Measurements from ENCODE around the gene NSFL1C.
"Not testable (repeated sequence)": the region's sequence is repeated elsewhere in the genome, so short reads cannot be mapped to it uniquely, and the experiment has no call there.

NSFL1C gene

DNA sequence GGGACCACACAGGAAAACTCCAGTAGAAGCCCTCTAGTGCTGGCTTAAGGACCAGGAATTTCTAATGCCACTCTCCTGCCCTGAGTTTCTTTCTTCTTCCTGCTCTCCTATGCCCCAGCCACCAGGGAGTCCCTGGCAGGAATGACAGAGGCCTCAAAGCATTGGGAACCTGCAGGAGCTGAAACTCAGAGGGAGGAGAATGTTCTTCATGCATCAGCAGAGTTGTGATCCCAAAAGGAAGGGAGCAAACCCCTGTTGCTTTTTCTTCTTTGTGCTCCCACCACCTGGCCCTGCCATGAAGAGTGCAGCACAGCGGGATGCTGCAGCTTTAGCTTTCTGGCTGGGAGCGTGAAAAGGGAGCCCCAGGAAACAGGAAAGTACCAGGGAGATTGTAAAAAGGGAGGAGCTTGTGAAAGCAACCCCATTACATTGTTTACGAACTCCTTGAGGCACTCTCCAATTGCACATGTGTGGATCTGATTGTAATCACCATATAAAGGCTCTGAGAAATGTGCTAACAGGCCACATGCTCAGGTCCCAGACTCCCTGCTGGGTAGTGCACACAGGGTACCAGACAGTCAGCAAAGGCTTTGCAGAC lies 39.1 kb downstream of the NSFL1C start:
- in situ Hi-C loops (cut with MboI; ENCODE audit: low sequenced_read_pairs), result no loop called here

DNA sequence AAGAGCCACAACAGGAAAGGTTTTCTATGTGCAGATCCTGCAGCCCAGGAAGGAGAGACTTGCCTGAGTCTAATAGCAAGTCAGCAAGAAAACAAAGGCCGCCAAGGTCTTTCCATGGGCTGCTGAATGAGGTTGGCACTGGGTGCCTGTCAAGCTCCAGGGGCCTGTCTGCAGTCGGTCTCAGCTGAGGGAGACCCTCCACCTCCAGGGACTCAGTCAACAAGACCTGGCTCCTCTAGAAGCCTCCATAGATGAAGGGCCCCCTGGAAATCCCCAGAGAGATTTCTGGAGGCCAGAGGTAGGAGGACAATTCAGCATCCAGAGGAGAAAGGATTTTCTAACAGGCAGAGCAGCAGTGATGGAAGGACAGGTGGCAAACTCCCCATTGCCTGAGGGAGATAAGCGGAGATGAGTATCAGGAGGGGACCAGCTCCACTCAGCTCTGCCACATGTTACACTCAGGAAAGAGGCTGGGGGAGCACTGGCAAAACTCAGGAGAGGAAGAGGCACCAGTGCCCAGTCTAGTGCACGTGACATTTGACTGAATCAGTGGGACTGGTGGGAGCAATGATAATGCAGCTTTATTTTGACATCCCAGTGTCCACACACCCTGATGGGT lies 40.3 kb downstream of the NSFL1C start:
- in situ Hi-C loops (cut with MboI; ENCODE audit: low sequenced_read_pairs), result no loop called here

DNA sequence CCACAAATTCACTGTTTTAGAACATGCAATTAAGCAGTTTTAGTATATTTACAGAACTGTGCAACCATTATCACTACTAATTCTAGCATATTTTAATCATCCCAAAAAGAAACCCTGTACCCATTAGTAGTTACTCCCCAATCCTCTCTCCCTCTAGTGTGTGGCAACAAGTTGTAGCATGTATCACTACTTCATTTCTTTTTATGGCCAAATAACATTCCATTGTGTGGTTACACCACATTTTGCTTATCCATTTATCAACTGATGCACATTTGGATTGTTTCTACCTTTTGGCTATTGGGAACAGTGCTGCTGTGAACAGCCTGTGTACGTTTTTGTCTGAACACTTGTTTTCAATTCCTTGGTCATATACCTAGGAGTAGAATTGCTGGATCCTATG lies 42.3 kb downstream of the NSFL1C start:
- in situ Hi-C loops (cut with MboI; ENCODE audit: low sequenced_read_pairs), result no loop called here

DNA sequence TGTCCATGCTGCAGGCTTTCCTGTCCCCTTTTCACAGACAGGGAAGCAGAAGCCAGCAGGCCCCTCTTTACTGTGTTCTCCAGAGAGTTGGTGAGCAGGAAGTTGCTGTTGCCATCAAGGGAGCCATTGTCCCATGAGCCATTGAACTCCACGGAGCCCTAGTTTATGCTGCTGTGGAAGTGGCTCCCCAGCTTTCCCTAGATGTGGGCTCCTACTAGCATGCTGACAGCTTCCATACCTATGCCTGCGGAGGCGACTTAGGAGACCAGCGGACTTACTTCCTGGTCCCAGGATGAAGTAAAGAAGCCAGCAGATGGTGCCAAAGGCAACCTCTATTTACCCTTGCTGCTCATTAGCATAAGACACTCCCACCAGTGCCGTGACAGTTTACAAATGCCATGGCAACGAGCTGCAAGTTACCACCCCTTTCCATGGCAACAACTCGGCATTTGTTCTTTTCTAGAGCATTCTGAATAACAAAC lies 43.0 kb downstream of the NSFL1C start:
- in situ Hi-C loops (cut with MboI; ENCODE audit: low sequenced_read_pairs), result no loop called here

DNA sequence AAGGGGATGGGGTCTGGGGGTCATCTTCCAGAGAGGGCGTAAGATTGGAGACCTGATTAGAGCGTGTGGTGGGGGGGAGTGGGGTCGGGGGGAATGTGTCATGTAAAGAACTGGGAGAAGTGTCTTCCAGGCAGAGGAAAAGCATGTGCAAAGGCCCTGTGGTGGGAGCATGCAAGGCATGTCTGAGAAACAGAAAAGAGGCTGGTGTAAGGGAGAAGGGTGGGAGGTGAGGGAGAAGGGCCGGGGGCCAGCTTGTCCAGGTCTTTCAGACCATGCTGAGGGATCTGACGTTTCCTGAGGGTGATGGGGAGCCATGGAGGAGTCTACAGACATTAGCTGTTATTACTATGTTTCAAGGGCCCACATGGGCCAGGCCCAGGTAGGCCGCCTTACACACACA lies 43.4 kb downstream of the NSFL1C start:
- in situ Hi-C loops (cut with MboI; ENCODE audit: low sequenced_read_pairs), result no loop called here

DNA sequence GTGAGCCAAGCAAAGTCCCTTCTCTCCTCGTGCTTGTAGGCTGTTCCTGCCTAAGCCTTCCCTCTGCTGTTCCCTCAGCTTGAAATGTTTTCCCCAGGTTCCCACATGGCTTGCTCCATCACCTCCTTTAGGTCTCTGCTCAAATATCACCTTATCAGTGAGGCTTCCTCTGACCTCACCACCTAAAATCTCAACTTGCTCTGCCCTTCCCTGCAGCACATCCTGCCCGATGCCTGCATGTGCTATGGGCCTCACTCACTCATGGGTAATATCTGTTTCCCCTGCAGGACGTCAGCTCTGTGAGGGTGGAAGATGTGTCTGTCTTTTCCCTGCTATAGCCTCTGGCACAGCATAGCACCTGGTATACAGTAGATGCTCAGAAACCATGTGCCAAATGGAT lies 43.9 kb downstream of the NSFL1C start:
- in situ Hi-C loops (cut with MboI; ENCODE audit: low sequenced_read_pairs), result no loop called here

DNA sequence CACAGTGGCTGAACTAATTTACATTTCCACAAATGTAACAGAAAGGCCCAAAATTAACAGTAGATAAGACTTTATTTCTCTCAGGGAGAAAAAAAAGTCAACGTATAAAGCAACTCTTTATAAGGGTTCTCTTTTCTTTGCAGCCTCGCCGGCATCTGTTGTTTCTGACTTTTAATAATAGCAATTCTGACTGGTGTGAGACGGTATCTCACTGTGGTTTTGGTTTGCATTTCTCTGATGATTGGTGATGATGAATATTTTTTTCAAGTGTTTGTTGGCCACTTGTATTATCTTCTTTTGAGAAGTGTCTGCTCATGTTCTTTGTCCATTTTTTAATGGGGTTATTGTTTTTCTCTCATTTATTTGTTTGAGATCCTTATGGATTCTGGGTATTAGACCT lies 46.6 kb downstream of the NSFL1C start:
- in situ Hi-C loops (cut with MboI; ENCODE audit: low sequenced_read_pairs), result no loop called here

DNA sequence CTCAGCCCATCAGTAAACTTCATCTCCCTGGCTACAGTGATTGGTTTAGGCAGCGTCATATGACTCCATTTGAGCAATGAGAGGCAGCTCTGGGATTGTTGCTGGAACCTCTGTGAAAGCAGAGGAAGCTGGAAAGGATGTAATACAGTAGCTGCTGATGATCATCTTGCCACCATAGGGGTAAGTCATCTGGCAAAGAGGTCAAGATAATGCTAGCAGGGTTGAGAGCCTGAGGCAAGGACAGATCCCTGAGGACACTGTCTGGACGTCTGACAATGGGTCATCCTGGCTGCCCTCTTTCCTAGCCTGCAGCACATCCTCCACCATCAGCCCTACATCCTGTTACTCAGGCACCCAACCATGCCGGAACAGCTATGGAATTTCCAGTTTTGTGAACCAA lies 48.3 kb downstream of the NSFL1C start:
- in situ Hi-C loops (cut with MboI; ENCODE audit: low sequenced_read_pairs), result no loop called here

DNA sequence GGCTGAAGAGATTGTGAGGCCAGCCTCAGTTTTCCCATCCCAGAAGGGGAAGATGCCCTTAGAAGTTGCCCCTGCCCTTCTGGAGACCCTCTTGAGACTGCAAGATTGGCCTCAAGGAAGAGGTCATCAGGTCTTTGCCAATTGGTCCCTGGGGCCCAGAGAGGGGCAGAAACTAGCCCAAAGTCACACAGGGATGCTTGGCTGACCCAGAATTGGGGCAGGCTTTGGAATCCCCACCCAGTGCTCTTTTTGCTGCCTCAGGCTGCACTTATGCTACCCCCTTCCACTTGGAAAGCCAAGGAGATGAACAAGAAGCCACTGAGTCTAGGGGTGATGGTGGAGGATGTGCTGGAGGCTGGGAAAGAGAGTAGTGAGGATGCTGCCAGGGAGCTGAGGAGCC lies 48.9 kb downstream of the NSFL1C start:
- in situ Hi-C loops (cut with MboI; ENCODE audit: low sequenced_read_pairs), result no loop called here

DNA sequence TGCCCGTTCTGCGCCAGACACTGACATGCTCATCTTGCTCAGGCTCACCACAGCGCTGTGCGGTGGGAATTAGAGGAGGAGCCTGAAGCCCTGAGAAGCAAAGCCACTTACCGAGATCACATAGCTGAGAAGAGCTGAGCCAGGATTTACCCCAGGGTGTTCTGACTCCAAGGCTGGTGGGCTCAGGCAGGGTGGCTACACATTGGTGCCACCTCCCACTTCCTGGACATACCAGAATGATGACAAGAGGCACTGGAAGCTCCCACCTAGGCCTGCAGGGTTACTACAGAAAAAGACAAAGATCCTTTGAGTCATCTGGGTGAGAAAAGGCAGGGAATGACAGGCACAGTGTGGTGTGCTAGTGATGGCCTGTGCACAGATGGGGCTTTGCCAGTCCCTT lies 49.4 kb downstream of the NSFL1C start:
- in situ Hi-C loops (cut with MboI; ENCODE audit: low sequenced_read_pairs), result no loop called here

DNA sequence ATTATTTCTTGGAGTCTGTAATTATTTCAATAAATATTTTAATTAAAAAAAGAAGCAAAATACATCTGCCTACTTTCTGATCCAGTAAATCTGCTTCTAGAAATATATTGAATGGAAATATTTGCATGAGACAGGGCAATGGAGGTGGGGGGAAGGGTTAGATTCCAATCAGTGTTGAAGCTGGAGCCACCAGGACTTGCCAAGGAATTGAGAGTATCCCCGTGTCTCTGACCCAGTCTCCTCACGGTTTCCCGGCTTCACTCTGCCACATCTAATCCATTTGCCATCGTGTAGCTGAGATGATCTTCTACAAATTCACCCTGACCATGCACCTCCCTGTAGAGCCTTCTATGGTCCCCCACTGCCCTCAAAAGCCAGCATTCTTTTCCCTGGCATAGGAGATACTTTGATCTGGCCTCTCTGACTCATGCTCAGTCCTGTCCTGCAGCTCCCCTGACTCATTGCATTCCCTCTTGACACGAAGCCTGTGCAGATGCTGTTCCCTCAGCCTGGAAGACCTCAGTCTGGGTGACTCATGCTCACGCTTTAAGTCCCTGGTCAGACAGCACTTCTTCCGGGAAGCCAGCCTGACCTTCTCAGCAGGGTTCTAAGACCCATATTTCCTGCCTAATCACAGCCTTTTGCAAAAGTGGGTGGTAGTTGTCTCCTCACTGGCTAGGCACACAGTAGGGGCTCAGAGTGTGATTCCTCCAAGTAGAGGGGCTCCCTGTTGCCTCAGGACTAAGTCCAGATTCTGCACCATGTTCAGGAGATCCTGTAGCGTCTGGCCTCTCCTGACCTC lies 50.8 kb downstream of the NSFL1C start:
- in situ Hi-C loops (cut with MboI; ENCODE audit: low sequenced_read_pairs), result no loop called here

DNA sequence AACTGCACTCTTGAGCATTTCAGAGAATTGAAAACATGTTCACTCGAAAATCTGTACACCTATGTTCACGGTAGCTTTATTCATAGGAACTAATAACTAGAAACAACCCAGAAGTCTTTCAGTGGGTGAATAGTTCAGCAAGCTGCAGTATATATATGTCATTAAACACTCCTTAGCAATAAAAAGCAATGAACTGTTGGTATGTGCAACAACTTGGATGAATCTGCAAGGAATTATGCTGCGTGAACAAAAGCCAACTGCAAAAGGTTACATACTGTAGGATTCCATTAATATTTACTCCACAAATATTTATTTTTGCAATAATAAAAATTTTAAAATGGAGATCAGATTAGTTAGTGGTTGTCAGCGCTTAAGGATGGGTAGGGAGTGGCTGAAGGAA lies 51.7 kb downstream of the NSFL1C start:
- in situ Hi-C loops (cut with MboI; ENCODE audit: low sequenced_read_pairs), result no loop called here

DNA sequence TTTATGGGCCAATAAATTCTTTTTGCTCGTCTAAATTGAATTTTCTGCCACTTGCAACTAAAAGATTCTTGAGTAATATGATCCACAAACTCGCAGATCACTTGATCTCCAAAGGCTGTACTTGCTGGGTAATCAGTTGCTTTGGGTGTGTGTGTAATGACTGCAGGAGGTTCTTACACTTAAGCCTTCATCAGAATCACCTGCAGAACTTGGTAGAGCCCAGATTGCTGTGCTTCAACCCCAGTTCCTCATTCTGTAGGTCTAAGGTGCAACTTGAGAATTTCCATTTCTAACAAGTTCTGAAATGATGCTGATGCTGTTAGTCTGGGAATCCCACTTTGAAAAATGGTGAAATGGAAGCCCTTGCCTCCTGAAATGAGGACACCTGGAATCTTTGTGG lies 60.8 kb downstream of the NSFL1C start:
- in situ Hi-C loops (cut with MboI; ENCODE audit: low sequenced_read_pairs), result no loop called here

DNA sequence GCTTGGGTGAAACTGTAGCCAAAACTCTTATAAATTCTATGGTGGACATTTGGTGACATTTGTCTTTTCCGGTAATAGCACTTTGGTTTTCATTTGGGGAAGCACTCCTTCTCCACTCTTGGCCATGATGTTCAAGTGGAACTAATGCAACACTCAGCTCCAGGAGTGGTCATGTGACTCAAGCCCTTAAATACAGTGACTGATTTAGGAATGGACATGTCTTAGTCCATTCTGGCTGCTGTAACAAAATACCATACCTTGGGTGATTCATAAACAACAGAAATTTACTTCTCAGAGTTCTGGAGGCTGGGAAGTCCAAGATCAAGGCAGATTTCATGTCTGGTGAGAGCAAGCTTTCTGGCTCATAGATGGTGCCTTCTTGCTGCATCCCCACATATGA lies 63.0 kb downstream of the NSFL1C start:
- in situ Hi-C loops (cut with MboI; ENCODE audit: low sequenced_read_pairs), result no loop called here

DNA sequence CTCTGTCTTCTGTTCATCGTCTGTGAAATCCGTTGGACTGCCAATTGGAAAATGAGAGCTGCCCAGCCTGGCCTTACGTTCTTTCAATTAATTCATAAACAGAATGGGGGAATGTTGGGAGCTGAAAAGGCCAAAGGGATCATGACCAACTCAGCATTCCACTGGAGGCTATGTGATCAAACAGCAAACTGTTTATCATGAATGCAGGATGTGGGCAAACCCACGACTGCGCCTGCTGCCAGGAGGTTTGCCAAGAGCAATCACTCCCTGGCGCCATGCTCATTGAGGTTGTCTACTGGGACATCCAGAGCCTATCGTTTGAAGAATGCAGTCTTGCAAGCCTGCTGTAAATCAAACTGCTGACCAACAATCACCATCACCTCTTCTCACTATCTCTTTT lies 64.5 kb downstream of the NSFL1C start:
- in situ Hi-C loops (cut with MboI; ENCODE audit: low sequenced_read_pairs), result no loop called here

DNA sequence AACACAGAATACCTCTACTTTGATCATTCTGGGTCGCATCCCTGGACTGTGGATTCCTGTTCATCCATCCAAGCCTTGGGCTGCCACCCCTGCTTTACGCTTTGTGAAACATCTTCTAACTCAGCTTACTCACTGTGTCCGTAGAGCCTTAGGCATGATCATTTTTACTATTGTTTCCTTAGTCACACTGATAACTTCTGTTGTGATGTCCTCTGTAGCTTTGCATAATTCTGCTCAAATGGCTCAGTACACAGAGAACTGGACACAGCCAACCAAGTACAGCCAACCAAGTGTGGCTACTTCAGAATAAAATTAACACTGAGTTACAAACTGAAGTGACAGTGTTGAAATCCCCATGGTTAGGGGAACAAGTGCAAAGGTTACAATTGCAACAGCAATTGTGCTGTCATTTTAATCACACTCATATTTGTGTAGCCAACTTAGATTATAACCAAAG lies 65.2 kb downstream of the NSFL1C start:
- in situ Hi-C loops (cut with MboI; ENCODE audit: low sequenced_read_pairs), result no loop called here

DNA sequence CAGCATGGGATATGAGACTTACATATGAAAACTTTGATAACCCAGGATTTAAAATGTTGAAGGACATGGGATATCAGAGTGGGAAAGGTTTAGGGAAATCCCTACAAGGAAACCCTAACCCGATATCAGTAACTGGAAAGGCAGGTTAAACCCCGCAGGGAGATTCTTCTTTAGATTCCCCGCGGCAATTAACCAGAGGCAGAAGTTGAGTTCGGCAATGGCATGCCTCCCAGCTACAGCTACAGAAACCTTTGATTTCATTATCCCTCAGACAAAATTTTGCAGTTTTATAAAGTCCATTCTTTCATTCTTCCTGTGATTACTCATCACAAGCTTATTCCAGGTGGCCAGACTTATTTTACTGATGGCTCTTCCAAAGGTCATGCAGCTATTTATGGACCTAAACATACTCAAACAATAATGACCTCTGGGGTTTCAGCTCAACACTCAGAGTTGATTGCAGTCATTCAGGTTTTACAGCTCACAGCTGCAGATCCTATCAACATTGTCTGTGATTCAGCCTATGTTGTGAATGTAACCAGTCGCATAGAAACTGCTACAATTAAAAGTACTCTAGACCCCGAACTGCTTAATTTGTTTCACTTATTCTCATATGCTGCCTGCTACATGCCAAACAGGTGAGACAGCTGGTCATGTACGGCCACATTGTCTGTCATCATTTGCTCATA lies 66.8 kb downstream of the NSFL1C start:
- in situ Hi-C loops (cut with MboI; ENCODE audit: low sequenced_read_pairs), result not testable (repeated sequence)

DNA sequence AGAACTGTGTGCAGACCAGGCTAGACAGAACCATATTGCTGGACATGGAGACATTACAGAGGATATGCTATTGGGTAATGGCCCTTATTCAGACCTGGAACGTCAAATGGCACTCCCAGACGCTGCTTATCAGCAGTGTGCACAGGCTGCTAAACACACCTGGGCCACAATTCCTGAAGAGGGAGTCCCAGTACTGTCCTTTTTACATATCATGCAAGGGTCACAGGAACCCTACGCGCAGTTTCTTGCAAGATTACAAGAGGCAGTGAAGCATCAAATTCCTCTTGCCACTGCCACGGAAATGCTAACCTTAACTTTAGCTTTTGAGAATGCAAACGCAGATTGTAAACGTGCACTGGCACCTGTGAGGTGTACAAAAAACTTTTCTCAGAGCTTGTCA lies 68.5 kb downstream of the NSFL1C start:
- in situ Hi-C loops (cut with MboI; ENCODE audit: low sequenced_read_pairs), result not testable (repeated sequence)

DNA sequence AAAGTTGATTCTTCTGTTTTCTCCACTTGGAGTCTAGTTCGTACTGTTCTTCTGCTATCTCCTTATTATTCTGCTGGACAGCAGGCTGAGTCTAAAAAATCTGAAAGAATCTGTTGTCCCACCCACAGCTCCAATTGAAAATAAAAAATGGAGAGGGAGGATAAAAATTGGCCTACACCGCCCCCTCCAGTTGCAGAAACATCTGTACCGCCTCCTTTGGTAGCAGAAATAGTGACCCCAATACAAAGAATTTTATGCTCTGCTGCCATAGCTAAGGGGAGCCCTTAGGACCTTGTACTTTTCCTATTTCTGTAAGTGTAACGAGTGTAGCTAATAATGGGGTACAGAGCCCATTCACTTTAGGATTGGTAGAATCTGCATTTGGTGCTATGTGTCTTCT lies 68.9 kb downstream of the NSFL1C start:
- in situ Hi-C loops (cut with MboI; ENCODE audit: low sequenced_read_pairs), result no loop called here

DNA sequence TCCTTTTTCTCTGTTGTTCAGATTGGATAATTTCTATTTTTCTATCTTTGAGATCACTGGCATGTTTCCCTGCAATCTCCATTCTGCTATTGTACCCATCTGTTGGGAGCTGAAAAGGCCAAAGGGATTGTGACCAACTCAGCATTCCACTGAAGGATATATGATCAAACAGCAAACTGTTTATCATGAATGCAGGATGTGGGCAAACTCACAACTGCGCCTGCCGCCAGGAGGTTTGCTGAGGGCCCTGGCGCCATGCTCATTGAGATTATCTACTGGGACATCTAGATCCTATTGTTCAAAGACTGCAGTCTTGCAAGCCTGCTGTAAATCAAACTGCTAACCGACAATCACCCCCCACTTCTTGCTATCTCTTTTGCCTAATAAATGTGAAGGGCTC lies 69.9 kb downstream of the NSFL1C start:
- in situ Hi-C loops (cut with MboI; ENCODE audit: low sequenced_read_pairs), result no loop called here

DNA sequence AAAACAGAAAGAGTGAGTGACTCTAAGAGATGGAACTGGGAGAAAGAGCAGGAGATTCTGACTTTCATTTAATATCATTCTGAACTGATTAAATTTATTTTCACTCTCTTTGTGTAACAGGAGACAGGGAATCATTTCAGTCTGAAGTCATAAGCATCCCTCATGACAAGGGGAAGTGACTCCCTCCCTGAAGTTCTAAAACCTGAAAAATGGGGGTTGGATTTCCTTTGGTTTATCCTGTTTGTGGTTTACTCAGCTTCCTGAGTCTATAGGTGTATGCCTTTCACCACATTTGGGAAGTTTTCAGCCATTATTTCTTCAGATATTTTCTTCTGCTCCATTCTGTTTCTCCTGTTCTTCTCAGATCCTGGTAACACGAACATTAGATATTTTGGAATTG lies 70.4 kb downstream of the NSFL1C start:
- in situ Hi-C loops (cut with MboI; ENCODE audit: low sequenced_read_pairs), result no loop called here

DNA sequence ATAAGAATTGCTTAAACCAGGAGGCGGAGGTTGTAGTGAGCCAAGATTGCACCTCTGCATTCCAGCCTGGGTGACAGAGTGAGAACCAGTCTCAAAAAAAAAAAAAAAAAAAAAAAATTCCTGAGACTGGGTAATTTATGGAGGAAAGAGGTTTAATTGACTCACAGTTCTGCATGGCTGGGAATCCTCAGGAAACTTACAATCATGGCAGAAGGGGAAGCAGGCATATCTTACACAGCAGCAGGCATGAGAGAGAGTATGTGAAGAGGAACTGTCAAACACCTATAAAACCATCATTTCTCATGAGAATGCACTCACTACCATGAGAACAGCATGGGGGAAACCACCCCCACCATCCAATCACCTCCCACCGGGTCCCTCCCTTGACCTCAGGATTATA lies 72.0 kb downstream of the NSFL1C start:
- in situ Hi-C loops (cut with MboI; ENCODE audit: low sequenced_read_pairs), result no loop called here

All from hTERT RPE-1 (cell line).